ENCODE measurements around the gene ACAP3. TPM values are rescaled to one million over a fixed set of nuclear protein-coding genes. Genes with fewer than 3 reads are reported as not detected.
A peak's percentile ranks its signal among the peaks of the same experiment; 100 is the strongest.

The ACAP3 gene
- total and polyA plus RNA-seq, 7 experiments from 2014 or later, result 3.2 to 70.8 (median 55.1) TPM

DNA sequence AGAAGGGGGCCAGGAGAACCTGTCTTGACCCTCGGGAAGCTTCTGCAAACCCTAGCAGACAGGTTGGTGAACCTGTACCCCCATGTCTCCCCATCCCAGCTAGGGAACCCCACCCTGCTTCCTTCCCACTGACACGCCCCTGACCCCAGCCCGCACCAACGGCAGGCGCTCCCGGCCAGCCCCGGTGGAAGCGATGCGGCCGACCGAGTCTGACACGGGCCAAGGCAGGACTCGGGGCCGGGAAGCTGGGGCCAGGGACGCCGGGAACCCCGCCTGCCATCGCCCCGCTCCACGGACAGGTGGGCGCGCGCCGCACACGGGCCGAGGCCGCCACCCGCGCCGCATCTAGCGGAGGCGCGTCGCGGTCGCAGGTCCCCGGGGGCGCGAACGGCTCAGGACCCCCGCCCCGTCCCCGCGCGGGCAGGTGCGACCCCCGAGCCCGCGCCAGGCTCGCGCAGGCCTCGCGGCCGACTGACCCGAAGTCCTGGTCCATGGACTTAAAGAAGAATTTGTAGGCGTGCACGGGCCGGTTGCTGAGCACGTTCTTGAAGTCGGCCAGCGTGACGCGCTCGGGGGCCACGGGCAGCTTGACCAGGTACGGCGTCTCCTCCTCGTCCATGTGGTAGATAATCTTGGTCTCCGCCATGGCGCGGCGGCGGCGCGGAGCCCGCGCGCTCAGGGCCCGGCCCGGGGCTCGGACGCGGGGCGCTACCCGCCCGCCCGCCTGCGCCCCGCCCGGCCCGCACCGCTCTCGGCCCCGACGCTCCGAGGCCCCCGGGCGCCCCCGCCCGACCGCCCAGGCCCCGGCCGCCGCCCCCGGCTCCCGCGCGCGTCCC, 40.9 kb upstream of the ACAP3 start:
- H3K27me3 ChIP-seq (ENCODE audit: control insufficient read depth in 2 of 2, insufficient read depth in 2 of 2, low read length in 2 of 2), result no peaks in the 10 kb centered on the region
- peak; percentile 41 for ATAC-seq
- Mint-ChIP-seq H3K9me3 (peaks cover 0 to 3% (median 0%) of the 10 kb centered on the region in 11 donors), H3K27ac (peak overlapping the region in 5 of 9 donors; percentile 19 to 76 (median 49)), H3K4me3 (peak overlapping the region; percentile 40 to 85 (median 76)), H3K36me3 (peaks cover 0 to 2% (median 0%) of the 10 kb centered on the region in 5 donors), H3K27me3 (peaks cover 0 to 17% (median 9%) of the 10 kb centered on the region in 5 donors), H3K4me1 (peaks cover 13 to 32% (median 24%) of the 10 kb centered on the region in 7 donors)
- no peaks in the 10 kb centered on the region for H3K36me3 ChIP-seq (ENCODE audit: control insufficient read depth in 2 of 3, insufficient read depth in 3 of 3, low read length in 3 of 3)
- POLR2A ChIA-PET, result interaction anchor here (0.6 to 2.2 kb wide), 7 partner anchors 10 to 58 kb away, joined by 3 to 15 read pairs (median 4); partner anchors contain the start of genes AURKAIP1, MRPL20 and MXRA8
- CTCF ChIA-PET, result interaction anchor here (0.8 to 1.9 kb wide), 4 partner anchors 23 to 227 kb away, joined by 3 to 6 read pairs (median 5); partner anchors contain the start of gene AURKAIP1
- intact Hi-C loops (cut with micrococcal nuclease), result loop anchor here (1.0 kb wide), 6 partner anchors 23 to 93 kb away; partner anchors contain the start of genes CPTP (in 1 of the 2), INTS11 (in 1 of the 2) and PUSL1 (in 1 of the 2)
- no peak for DNase-seq
- peaks cover 0 to 16% of the 10 kb centered on the region in 2 donors for H3K4me1 ChIP-seq (ENCODE audit: control insufficient read depth in 2 of 2, insufficient read depth in 2 of 2, low read length in 2 of 2)
- H3K27ac ChIP-seq (ENCODE audit: low read depth, low read length), result peak overlapping the region; percentile 75
- H3K9me3 ChIP-seq (ENCODE audit: control insufficient read depth in 2 of 3, low read length in 3 of 3), result no peaks in the 10 kb centered on the region
- peak overlapping the region; percentile 56 for H3K4me3 ChIP-seq (ENCODE audit: low read length)

- no peak for ATAC-seq
- intact Hi-C loops (cut with micrococcal nuclease), result no loop called here
- Histone ChIP-seq H3K27ac (ENCODE audit: low read depth, low read length) (peak overlapping the region; percentile 75), H3K4me3 (ENCODE audit: low read length) (peak overlapping the region; percentile 56), H3K4me1 (ENCODE audit: control insufficient read depth in 2 of 2, insufficient read depth in 2 of 2, low read length in 2 of 2) (peaks cover 0 to 9% of the 10 kb centered on the region in 2 donors), H3K36me3 (ENCODE audit: control insufficient read depth in 2 of 3, insufficient read depth in 3 of 3, low read length in 3 of 3) (no peaks in the 10 kb centered on the region), H3K27me3 (ENCODE audit: control insufficient read depth in 2 of 2, insufficient read depth in 2 of 2, low read length in 2 of 2) (no peaks in the 10 kb centered on the region), H3K9me3 (ENCODE audit: control insufficient read depth in 2 of 3, low read length in 3 of 3) (no peaks in the 10 kb centered on the region)
- peaks cover 13 to 29% (median 21%) of the 10 kb centered on the region in 7 donors for H3K4me1 Mint-ChIP-seq
- no peak for DNase-seq
- peaks cover 0 to 11% (median 5%) of the 10 kb centered on the region in 5 donors for H3K27me3 Mint-ChIP-seq
- H3K9me3 Mint-ChIP-seq, result peaks cover 0 to 3% (median 0%) of the 10 kb centered on the region in 11 donors
- CTCF ChIA-PET, result interaction anchor here (0.6 to 1.9 kb wide), 5 partner anchors 24 to 228 kb away, joined by 3 to 6 read pairs (median 4); partner anchors contain the start of gene AURKAIP1
- peak overlapping the region; percentile 40 to 85 (median 76) for H3K4me3 Mint-ChIP-seq
- peaks cover 0 to 2% (median 0%) of the 10 kb centered on the region in 5 donors for H3K36me3 Mint-ChIP-seq
- POLR2A ChIA-PET, result interaction anchor here (0.6 to 2.2 kb wide), 7 partner anchors 11 to 59 kb away, joined by 3 to 15 read pairs (median 4); partner anchors contain the start of genes AURKAIP1, MRPL20 and MXRA8
- H3K27ac Mint-ChIP-seq, result peak overlapping the region in 7 of 9 donors; percentile 22 to 77 (median 49)
These were observed 40.1 kb upstream of the ACAP3 start for GRCh38 chr1:1347663-1348419.

DNA sequence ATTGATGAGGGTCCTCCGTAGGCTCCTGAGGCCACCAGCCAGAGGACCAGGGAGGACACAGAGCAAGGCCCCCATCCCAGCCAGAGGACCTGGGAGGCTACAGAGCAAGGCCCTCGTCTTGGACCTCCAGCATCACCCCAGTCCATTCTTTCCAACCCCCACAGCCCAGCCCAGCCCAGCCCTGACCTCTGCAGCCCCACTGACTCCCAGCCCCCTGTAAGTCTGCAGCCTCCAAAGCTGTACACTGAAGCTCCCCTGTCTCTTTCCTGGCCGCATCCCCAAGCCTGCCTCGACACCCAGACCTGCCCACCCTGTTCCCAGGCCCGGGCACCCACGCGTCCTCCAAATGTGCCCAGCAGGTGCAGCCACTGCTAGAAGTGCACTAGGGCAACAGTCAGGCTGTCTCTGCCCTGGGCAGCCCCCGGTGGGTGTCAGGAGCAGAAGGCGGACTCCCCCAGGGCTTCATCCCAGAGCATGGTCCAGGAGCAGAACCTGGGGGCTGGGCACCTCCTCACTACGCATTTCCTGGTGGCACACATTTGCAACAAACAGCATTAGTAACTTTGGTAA, 39.4 kb upstream of the ACAP3 start:
- H3K4me1 ChIP-seq (ENCODE audit: control insufficient read depth in 2 of 2, insufficient read depth in 2 of 2, low read length in 2 of 2), result peaks cover 0 to 9% of the 10 kb centered on the region in 2 donors
- no peaks in the 10 kb centered on the region for H3K36me3 Mint-ChIP-seq
- H3K27me3 Mint-ChIP-seq, result peaks cover 0 to 3% (median 0%) of the 10 kb centered on the region in 5 donors
- intact Hi-C loops (cut with micrococcal nuclease), result no loop called here
- CTCF ChIA-PET, result interaction anchor here (1.9 kb wide), 1 partner anchor 24 kb away, joined by 6 read pairs; no protein-coding TSS in a partner anchor
- no peaks in the 10 kb centered on the region for H3K9me3 ChIP-seq (ENCODE audit: control insufficient read depth in 2 of 3, low read length in 3 of 3)
- ATAC-seq (no peak), DNase-seq (no peak)
- H3K27ac ChIP-seq (ENCODE audit: low read depth, low read length), result peak overlapping the region; percentile 75
- H3K4me3 Mint-ChIP-seq, result peak overlapping the region; percentile 11 to 85 (median 72)
- no peaks in the 10 kb centered on the region for H3K27me3 ChIP-seq (ENCODE audit: control insufficient read depth in 2 of 2, insufficient read depth in 2 of 2, low read length in 2 of 2)
- H3K27ac Mint-ChIP-seq, result peak overlapping the region in 6 of 9 donors; percentile 9 to 60 (median 36)
- no peaks in the 10 kb centered on the region for H3K36me3 ChIP-seq (ENCODE audit: control insufficient read depth in 2 of 3, insufficient read depth in 3 of 3, low read length in 3 of 3)
- H3K4me3 ChIP-seq (ENCODE audit: low read length), result no peak overlapping the region
- peaks cover 12 to 24% (median 14%) of the 10 kb centered on the region in 7 donors for H3K4me1 Mint-ChIP-seq
- peaks cover 0 to 1% (median 0%) of the 10 kb centered on the region in 11 donors for H3K9me3 Mint-ChIP-seq
- POLR2A ChIA-PET, result interaction anchor here (1.7 to 2.2 kb wide), 2 partner anchors 20 to 28 kb away, joined by 6 to 15 read pairs; partner anchors contain the start of gene AURKAIP1

- H3K27ac ChIP-seq (ENCODE audit: low read depth, low read length), result no peak overlapping the region
- H3K4me3 ChIP-seq (ENCODE audit: low read length), result no peak overlapping the region
- H3K9me3 ChIP-seq (ENCODE audit: control insufficient read depth in 2 of 3, low read length in 3 of 3), result no peaks in the 10 kb centered on the region
- intact Hi-C loops (cut with micrococcal nuclease), result no loop called here
- Mint-ChIP-seq H3K27me3 (no peaks in the 10 kb centered on the region), H3K4me1 (peaks cover 12 to 22% (median 13%) of the 10 kb centered on the region in 7 donors), H3K9me3 (no peaks in the 10 kb centered on the region), H3K4me3 (peak overlapping the region in 4 of 10 donors; percentile 59 to 85 (median 76)), H3K27ac (peak overlapping the region in 1 of 9 donors; percentile 16), H3K36me3 (peaks cover 0 to under 1% (median 0%) of the 10 kb centered on the region in 5 donors)
- ChIA-PET CTCF (no interaction called here), POLR2A (no interaction called here)
- ATAC-seq (no peak), DNase-seq (no peak)
- peaks cover 0 to 9% of the 10 kb centered on the region in 2 donors for H3K4me1 ChIP-seq (ENCODE audit: control insufficient read depth in 2 of 2, insufficient read depth in 2 of 2, low read length in 2 of 2)
- peaks cover 0 to under 1% (median 0%) of the 10 kb centered on the region in 3 experiments for H3K36me3 ChIP-seq (ENCODE audit: control insufficient read depth in 2 of 3, insufficient read depth in 3 of 3, low read length in 3 of 3)
- H3K27me3 ChIP-seq (ENCODE audit: control insufficient read depth in 2 of 2, insufficient read depth in 2 of 2, low read length in 2 of 2), result no peaks in the 10 kb centered on the region
These were observed 38.8 kb upstream of the ACAP3 start for GRCh38 chr1:1346501-1346890.

GRCh38 chr1:1345860-1346500, 38.2 kb upstream of the ACAP3 start:
- Mint-ChIP-seq H3K36me3 (peaks cover 0 to 5% (median 4%) of the 10 kb centered on the region in 5 donors), H3K9me3 (peaks cover 0 to 2% (median 0%) of the 10 kb centered on the region in 11 donors), H3K27me3 (no peaks in the 10 kb centered on the region), H3K27ac (peak overlapping the region in 1 of 9 donors; percentile 2), H3K4me3 (no peak overlapping the region), H3K4me1 (peaks cover 12 to 22% (median 13%) of the 10 kb centered on the region in 7 donors)
- H3K27me3 ChIP-seq (ENCODE audit: control insufficient read depth in 2 of 2, insufficient read depth in 2 of 2, low read length in 2 of 2), result no peaks in the 10 kb centered on the region
- no peaks in the 10 kb centered on the region for H3K9me3 ChIP-seq (ENCODE audit: control insufficient read depth in 2 of 3, low read length in 3 of 3)
- H3K36me3 ChIP-seq (ENCODE audit: control insufficient read depth in 2 of 3, insufficient read depth in 3 of 3, low read length in 3 of 3), result peaks cover 0 to 5% (median 0%) of the 10 kb centered on the region in 3 experiments
- ChIA-PET CTCF (no interaction called here), POLR2A (interaction anchor here (0.5 kb wide), 1 partner anchor 53 kb away, joined by 3 read pairs; the partner anchor contains the start of gene CCNL2)
- no peak for DNase-seq
- peaks cover 0 to 9% of the 10 kb centered on the region in 2 donors for H3K4me1 ChIP-seq (ENCODE audit: control insufficient read depth in 2 of 2, insufficient read depth in 2 of 2, low read length in 2 of 2)
- no peak overlapping the region for H3K4me3 ChIP-seq (ENCODE audit: low read length)
- intact Hi-C loops (cut with micrococcal nuclease), result no loop called here
- no peak for ATAC-seq
- H3K27ac ChIP-seq (ENCODE audit: low read depth, low read length), result peak overlapping the region; percentile 21
